Central memory CD4-positive, alpha-beta T cell (primary cell): Measurements from ENCODE around the gene ZPBP2.
"Not testable (repeated sequence)": the region's sequence is repeated elsewhere in the genome, so short reads cannot be mapped to it uniquely, and the experiment has no call there.

Experiments used
- DNase-seq: peaks from one replicate; pipeline ENCODE4 v3.0.0; 2022

The ZPBP2 gene

DNA sequence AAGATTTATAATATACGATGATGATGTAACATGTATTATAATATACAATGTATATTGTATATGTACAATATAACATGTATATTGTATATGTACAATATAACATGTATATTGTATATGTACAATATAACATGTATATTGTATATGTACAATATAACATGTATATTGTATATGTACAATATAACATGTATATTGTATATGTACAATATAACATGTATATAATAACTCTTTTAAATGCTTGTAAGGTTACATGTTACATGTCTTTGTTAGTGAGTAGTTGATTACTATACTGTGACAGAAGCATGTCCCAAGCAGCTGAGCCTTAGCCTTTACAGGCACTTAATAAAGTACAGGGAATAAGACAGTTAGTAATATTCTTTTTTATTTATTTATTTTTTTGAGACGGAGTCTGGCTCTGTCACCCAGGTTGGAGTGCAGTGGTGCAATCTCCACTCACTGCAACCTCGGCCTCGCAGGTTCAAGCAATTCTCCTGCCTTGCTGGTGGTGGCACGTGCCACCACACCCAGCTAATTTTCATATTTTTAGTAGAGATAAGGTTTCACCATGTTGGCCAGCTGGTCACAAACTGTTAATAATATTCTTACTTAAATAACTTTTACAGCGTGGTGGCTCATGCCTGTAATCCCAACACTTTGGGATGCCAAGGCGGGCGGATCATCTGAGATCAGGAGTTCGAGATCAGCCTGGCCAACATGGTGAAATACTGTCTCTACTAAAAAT is 11.9 kb upstream of the ZPBP2 start:
- not testable (repeated sequence) for DNase-seq

DNA sequence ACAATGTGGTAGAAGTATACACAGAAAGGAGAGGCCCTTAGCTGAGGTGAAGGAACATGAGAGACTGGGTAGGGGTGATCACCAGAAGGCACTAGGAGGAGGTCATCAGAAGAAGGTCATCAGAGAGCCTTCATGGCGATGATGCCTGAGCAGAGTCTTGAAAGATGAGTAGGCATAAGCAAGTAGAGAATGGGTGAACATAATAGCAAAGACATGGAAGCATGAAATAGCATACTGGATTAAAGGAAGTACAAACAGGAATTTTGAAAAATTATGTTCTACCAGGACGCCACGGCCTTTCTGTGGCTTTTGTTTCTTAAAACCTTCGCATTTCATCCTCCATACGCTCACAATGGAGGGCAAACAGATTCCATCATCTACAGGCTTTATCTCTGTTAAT is 6.8 kb upstream of the ZPBP2 start:
- DNase-seq, result no peak

DNA sequence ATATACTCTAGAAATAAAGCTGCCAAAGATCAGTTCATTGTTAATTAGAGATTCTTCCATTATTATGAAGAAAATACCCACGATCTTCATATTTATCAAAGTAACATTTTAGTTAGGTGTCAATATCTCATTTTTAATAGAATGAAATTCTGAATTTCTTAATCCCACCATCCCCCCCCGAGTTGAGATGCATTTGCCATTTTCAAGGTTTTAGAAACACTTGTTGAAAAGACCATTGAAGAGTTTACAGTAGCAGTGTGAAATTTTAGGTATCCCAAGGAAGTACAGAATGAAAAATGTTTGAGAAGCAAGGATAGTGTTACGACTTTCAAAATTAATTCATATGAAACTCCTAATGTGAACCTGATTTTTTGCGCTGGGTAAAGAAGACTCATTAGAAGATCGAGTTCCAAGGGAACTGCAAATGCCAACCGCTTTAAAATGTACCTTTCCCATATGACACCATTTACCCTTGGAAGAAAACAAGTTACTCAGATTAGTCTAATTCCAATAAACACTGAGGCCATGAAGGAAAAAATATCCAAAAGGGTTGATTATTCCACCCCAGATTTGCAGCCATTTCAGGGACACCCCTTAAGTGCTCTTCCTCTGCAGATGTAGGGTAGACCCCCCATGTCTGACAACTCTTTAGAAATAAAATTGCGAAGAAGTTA is 4.6 kb upstream of the ZPBP2 start:
- no peak for DNase-seq

DNA sequence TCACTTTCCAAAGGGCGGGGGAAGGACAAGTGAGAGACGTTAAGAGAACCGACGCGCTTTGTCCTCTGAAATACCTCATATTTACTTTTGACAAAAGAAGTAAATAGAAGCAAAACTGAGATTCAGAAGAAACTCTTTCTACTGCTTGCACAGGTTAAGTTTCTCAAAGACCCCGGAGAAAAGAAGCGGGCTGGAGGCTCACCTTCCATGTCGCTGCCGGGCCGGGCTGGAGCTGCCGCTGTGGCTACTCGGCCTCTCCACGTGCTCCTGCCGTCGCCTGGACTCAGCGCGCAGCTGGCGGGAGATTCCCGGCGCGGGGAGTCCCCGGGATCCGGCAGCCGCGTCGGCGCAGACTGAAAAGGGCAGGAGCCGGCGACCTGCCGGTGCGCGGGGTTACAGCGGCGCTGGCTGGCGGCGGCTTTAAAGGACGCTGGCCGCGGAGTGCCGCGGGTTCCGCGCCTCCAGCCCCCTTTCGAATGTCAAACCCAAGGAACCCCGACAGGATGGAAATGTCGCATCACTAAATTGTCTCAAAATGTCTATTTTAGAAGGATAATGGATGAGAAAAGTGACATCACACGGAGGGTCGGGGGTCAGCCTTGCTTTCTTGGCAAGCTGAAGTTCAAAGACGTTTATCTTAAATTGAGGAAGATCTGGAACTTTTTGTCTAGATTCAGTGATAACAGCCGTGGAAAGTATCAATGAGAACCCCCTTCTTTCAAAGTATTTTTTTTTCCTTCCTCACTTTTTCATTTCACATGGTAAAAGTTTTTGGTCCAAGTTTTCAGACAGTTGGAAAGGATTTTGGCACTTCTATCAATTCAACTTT is 3.9 kb upstream of the ZPBP2 start, which contains the start of gene IKZF3:
Gene IKZF3, minus strand, starts transcription at position 395 of the 829 bp plus-strand sequence. Its CDS starts 186 bp downstream, at position 209.
- peak; percentile 82 for DNase-seq

DNA sequence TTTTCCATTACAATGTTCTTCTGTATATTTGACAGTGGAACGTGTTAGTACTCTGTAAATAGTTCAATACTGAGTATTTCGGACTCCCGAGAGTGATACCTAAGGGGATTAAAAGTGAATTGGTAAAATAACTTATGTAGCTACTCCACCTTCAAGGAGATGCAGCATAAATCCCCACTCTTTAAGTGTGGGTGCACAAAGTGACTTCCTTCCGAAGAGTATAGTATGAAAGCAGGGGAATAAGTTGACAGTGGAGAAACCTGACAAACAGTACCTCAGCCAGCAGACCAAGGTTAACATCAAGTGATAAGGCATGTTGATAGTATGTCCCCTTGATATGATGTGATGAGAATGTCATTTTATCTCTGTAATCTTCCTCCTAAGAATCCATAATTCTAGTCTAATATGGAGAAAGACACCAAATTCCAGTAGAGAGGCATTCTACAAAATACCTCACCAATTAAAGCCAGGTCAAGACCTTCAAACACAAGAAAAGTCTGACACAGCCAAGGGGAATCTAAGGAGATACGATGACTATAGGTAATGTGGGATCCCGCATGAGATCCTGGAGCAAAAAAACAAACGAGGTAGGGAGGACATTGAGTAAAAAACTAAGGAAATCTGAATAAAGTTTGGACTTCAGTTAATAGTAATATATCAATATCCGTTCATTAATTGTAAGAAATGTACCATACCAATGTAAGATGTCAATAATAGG is 1.8 kb upstream of the ZPBP2 start:
- no peak for DNase-seq

DNA sequence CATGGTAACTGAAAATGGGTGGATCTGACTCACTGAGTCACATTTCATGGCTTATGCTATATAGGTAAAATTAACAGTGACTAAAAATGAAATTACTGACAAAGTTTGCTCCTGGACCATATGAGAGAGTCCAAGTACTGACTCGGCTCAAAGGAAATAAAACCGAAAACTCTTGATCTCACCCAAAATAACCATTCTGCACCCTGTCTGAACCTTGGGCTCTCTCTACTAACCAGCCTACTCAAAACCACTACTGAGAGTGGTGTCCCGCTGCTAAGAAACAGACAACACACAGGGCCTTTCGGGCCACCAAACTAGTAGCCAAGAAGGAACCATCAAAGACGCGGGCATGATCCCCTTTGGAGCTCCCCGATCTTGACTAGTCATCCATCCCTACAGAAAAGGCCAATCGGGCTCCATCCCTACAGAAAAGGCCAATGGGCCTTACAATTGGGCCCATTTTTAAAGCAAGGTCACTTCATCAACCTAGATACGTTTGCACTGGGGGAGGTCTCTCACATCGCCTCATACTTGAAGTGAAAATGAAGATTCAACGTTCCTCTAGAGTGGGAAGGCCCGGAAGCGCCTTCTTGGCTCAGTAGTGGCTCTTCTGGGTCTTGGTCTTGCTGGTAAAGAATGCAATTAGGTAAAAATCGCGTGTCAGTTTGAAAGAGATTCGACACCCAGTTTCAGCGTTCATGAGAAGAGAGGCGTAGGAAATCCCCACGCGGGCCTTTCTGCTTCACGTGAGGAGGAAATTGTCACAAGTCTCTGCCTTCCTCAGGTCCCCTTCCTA is 720 bp upstream of the ZPBP2 start:
- DNase-seq, result peak; percentile 71

DNA sequence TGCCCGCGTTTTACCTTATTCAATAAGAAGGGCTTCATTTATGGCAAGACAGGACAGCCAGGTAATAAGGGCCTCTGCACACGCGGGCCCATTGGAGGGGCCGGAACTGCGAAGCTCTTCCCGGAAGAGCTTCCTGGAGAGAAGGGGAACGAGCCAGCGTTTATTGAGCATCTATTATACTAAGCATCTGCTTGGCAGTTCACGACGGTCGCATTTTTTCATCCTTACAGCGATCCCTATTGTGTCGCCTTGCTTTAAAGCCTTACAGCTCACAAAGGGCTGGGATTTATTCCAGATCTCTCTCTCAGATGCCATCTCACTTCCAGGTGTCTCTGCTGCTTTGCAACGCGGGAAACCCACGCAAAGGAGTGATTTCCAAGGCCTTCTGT is 546 bp downstream of the ZPBP2 start:
- no peak for DNase-seq

DNA sequence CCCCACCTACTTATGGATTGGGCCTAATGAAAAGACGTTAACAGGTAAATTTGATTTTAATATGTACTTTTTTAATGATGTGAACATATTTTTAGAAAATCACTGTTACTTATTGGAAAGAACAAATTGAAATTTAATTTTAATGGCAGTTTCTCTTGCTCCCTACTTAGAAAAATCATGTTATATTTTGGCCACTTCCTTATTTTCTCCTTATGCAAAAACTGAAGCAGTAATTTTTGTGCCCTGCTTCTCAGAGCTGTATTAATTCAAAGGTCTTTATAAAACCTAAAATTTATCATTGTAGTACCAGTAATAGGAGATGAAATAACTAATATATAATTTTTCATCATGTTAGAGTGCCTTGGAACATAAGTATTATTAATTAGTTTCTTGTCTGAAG is 2.8 kb downstream of the ZPBP2 start:
- DNase-seq, result no peak

DNA sequence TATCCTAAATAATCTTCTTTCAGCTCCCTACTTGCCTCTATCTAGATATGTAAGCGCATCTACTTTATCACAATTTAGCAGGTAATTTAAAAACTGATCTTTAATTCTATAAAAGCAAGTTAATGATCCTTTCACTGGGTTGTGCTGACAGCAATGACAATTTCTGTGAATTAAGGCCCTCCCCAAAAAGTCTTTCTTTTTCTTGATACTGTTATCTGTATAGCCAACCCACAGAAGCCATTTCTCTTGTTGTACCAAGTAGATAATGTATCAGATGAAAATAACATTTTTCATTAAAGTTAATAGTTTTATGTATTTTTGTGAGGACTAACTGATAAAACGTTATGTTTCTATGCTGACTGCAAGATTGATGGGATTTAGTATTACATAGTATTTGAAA is 3.8 kb downstream of the ZPBP2 start:
- no peak for DNase-seq

DNA sequence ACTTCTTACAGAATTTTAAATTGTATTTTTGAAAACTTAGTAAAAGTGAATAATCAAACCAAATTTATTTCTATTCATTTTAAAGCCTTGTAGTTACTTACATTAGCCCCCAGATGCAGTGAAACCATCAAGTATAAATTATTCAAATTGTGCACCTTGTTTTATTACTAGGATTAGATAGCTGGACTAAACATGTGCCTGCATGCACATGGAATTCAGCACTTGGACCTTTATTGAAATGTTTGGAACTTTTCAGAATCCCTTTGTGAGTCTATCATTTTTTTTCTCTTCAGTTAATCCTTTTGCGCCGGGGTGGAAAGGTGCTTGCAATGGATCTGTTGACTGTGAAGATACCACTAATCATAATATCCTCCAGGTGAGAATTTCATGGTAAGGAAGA is 4.7 kb downstream of the ZPBP2 start:
- no peak for DNase-seq

DNA sequence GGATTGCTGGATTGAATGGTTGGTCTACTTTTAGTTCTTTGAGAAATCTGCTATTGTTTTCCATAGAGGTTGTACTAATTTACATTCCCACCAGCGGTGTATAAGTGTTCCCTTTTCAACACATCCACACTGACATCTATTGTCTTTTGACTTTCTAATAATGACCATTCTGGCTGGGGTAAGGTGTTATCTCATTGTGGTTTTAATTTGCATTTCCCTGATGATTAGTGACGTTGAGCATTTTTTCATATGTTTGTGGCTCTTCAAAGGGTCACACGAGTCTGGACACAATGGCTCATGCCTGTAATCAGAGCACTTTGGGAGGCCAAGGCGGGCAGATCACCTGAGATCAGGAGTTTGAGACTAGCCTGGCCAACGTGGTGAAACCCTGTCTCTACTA is 18.1 kb downstream of the ZPBP2 start:
- not testable (repeated sequence) for DNase-seq

DNA sequence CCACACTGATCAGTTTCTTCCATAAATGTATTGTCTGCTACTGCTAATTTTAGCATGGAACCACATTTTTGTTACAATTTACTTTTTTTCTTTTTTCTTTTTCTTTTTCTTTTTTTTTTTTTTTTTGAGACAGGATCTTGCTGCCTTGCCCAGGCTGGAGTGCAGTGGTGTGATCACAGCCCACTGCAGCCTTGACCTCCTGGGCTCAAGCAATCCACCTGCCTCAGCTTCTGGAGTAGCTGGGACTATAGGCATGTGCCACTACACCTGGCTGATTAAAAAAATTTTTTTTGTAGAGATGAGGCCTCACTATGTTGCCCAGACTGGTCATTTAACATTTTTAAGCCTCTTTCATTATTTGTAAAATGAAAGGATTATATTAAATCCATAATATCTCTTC is 19.1 kb downstream of the ZPBP2 start:
- no peak for DNase-seq

DNA sequence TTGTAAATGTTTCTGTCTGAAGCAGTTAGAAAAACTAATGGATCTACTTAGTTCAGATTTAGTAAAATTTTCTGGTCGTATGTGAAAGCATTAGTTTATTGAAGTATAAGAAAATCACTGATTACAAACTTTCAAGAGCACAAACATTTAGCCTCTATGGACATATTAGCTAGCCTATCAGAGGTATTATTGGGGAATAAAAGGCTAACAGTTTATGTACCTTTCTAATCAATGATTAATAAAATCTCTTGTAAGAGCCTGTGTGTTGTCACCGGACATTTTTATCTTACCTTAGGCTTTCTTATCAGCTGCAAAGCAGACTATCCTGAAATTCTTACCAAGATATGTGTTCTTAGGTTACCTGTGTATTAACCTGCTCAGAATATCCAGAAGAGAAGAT is 21.2 kb downstream of the ZPBP2 start:
- DNase-seq, result no peak

DNA sequence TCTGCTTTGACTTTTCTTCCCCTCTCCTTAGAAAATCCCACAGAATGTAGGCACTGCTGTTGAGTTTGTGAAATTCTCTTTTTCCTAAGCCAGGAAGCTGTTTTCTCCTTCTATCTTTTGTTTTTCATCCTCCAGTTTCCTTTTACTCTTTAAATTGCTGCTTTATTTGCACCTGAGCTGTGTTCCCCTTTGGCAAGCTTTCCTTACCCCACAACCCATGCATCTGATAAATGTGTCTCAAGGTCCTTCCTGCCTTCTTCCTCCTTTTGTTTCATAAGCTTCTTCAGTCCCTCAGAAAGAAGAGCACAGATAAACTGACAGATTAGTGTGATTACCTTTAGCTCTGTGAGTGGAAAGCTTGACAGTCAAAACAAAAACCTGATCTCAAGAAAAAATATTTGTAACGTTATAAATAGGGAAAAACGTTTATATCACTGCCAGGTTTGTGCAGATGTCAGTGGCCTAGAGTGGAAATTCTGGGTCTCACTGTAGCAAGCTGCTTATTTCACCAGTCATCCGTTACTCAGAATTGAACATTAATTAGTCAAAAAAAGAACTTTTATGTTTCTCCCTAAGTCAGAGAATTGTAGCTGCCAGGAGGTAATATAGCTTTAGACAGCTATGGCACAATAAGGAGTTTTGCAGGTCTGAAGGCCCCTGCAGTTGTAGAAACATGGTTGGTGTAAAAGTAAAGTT is 26.8 kb downstream of the ZPBP2 start:
- no peak for DNase-seq

DNA sequence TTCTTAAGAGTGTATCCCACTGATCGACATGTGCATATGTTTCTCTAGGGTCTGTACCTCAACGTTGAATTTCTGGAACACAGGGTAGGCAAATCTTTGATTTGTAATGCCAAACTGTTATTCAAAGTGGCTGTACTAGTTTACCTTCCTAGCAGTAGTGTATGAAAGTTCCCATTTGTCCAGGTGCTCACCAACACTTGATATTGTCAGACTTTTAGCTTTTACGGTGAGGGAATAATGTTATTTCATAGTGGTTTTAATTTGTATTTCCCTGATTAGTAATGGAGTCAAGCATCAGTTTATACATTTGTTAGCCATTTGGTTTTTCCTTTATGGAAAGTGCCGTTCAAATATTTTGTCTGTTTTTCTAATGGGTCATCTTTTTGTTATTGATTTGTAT is 30.1 kb downstream of the ZPBP2 start:
- DNase-seq, result no peak

DNA sequence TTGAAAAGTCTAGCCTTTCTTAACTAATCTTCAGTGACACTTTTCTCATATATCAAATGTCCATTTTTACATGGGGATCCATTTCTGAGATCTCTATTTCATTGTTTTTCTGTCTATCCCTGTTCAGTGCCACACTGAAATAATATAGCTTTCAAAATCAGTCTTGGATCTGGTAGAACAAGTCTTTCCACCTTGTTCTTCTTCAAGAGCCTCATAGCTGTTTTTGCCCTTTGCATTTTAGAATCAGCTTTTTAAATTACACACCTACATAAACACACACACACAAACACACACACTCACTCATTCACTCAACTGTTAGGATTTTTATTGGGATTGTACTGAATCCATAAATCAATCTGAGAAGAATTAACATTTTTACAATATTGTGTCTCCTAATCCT is 31.2 kb downstream of the ZPBP2 start:
- DNase-seq, result no peak

DNA sequence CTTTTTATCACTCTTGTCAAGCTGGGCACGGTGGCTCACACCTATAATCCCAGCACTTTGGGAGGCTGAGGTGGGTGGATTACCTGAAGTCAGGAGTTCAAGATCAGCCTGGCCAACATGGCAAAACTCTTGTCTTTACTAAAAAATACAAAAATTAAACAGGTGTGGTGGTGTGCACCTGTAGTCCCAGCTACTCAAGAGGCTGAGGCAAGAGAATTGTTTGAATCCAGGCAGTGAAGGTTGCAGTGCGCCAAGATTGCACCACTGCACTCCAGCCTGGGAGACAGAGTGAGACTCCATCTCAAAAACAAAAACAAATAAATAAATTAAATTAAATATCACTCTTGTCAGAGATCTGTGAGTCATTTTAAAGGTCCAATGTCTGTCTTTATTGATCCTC is 34.0 kb downstream of the ZPBP2 start:
- not testable (repeated sequence) for DNase-seq

DNA sequence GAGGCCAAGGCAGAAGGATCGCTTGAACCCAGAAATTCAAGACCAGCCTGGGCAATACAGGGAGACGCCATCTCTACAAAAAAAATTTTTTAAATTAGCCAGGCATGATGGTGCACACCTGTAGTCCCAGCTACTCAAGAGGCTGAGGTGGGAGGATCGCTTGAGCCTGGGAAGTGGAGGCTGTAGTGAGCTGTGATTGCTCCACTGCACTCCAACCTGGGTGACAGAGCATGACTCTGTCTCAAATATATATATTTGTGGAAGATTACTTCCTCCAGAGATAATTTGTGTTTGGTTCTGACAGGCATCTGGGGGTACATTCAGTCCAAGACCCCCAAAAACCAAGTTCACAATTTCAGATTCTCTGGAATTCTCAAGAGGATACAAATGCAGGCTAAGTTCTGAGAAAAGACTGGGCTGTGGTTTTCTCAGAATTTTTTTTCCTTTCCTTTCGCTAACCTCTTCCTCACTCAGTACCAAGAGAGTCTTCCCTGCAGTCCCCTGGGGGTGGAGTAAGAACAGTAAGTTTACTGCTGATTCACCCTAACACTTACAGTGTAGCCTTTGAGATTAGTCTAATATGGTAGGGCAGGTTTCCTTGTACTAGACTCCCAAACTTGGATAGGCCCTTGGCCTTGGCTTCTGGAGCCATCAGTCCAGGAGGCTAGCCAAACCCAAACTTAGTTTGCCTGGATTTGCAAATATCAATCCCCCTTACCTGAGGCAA is 35.3 kb downstream of the ZPBP2 start:
- DNase-seq, result peak; percentile 9

DNA sequence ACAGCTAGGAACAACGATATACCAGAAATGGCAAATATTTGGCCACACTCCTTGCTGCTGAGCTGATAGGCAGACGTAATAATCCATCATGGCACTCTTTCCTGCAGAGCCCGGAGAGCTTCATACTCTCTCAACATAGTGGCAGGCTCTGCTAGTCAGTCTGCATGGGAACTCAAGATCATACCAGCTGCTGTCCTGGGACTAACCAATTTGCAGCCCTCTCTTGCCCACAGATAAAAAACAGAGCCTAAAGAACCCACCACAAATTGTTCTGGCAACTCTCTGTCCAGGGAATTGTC is 36.9 kb downstream of the ZPBP2 start:
- DNase-seq, result no peak

DNA sequence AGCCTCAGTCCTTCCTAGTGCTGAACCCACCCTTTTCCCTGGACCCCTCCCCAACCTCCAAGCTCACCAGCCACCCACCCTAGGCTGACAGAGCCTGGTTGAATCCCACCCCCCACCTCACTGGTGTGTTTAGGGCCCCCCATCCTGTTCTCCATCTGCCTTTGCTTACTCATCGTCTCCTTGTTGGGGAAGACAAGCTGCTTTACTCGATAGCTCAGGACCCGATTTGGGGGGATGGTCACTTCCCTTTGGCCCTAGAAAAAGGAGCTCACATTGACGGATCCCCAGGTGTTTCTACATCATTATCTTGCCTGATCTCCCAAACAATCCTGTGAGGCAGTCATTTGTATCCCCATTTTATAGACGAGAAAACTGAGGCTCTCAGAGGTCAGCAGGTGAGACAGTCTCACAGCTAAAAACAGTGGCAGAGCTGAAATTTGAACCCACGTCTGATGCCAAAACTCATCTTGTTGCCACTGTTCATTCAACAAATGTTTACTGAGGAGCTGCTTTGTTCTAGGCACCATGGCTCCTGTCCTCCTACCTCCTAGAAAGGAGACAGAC is 40.9 kb downstream of the ZPBP2 start:
- no peak for DNase-seq

DNA sequence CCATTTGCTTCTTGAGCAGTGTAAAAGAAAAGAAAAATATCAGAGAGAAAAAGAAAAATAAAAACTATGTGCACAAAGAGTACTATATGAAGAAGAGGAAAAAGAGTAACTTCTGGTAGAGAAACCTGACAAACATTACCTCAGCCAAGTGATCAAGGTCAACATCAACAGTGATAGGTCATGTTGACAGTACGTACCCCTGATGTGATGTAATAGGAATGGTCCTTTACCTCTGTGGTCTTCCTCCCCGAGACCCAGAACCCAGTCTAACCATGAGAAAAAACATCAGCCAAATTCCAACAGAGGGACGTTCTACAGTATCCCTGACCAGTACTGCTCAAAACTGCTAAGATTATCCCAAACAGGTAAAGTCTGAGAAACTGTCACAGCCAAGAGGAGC is 46.0 kb downstream of the ZPBP2 start:
- no peak for DNase-seq
